Caco-2 (cell line): ENCODE results near the gene ARHGAP24. TPM values are rescaled to one million over a fixed set of nuclear protein-coding genes. Genes with fewer than 3 reads are reported as not detected.

ENCODE experiments used
- BruUV-seq: library from RNA; stranded (reverse); fragments of 400-500 nt; replicated peaks from 2 replicates; lab custom pipeline; 2021; lab: Mats Ljungman, UMichigan
- CTCF ChIA-PET: fragments of 300-600 bp; sonication (Branson Sonifier 250); formaldehyde crosslinking; loops from one replicate; lab custom pipeline; 2022; ENCODE audit warnings: antibody characterized with exemption; lab: Charles Lee
- POLR2A ChIA-PET: fragments of 300-600 bp; sonication (Branson Sonifier 250); formaldehyde crosslinking; loops from one replicate; lab custom pipeline; 2022; ENCODE audit warnings: antibody characterized with exemption; lab: Charles Lee
- DNase-seq, 2 experiments: peaks; one replicate each; pipeline versions ENCODE4 v3.0.0 to v3.0.0-alpha.2; 2020 to 2022
- H3K27me3 ChIP-seq: replicated peaks from 2 replicates; pipeline ENCODE4 v1.6.0; 2011; ENCODE audit warnings: low read length; ENCODE audit not compliant: control insufficient read depth, insufficient read depth
- H3K36me3 ChIP-seq: 2 replicates; pipeline ENCODE4 v1.5.1; 2011; ENCODE audit warnings: low read length; ENCODE audit not compliant: control insufficient read depth, insufficient read depth
- H3K4me1 ChIP-seq: fragments of 250-450 bp; sonication (Bioruptor Pico); 2 replicates; pipeline ENCODE4 v1.5.1; 2020; ENCODE audit warnings: mild to moderate bottlenecking
- H3K4me3 ChIP-seq: 2 replicates; pipeline ENCODE4 v1.5.1; 2011; ENCODE audit warnings: low read depth, mild to moderate bottlenecking, control low read depth, low read length
- H3K9me3 ChIP-seq: fragments of 250-450 bp; sonication (Bioruptor Pico); 2 replicates; pipeline ENCODE4 v1.5.1; 2020; ENCODE audit warnings: mild to moderate bottlenecking, moderate library complexity
- H3K27ac Mint-ChIP-seq: one replicate; pipeline ENCODE4 v1.8.0; 2022; ENCODE audit warnings: mixed read lengths; ENCODE audit not compliant: unreplicated experiment
- H3K27me3 Mint-ChIP-seq: one replicate; pipeline ENCODE4 v1.8.0; 2022; ENCODE audit warnings: mixed read lengths; ENCODE audit not compliant: insufficient read depth, unreplicated experiment
- H3K36me3 Mint-ChIP-seq: one replicate; pipeline ENCODE4 v1.8.0; 2022; ENCODE audit warnings: mild to moderate bottlenecking, mixed read lengths; ENCODE audit not compliant: insufficient read depth, unreplicated experiment
- H3K4me1 Mint-ChIP-seq: one replicate; pipeline ENCODE4 v1.8.0; 2022; ENCODE audit warnings: low read depth, mixed read lengths; ENCODE audit not compliant: unreplicated experiment
- H3K4me3 Mint-ChIP-seq: one replicate; pipeline ENCODE4 v1.8.0; 2022; ENCODE audit warnings: mild to moderate bottlenecking, moderate library complexity, mixed read lengths; ENCODE audit not compliant: unreplicated experiment
- H3K9me3 Mint-ChIP-seq: one replicate; pipeline ENCODE4 v1.8.0; 2022; ENCODE audit warnings: mixed read lengths; ENCODE audit not compliant: unreplicated experiment
- intact Hi-C: fragments of 100-400 bp; cut with micrococcal nuclease; formaldehyde crosslinking; loops from one replicate; pipeline ENCODE4 v1.10.0; 2022; ENCODE audit not compliant: unreplicated experiment
- total RNA-seq: library from RNA; stranded (reverse); gene quantifications from 2 replicates; pipeline ENCODE4 v1.2.3, GENCODE V29; 2022
- TF ChIP-seq, protein P1 (sequence below), 2 experiments: fragments of 200-600 bp in 1 of 2; IDR thresholded peaks; 1 replicate in 1 of 2; 2 replicates in 1 of 2; pipeline versions ENCODE4 v1.5.1 to v1.8.0; 2011 to 2022; ENCODE audit warnings: antibody characterized with exemption in 1 of 2, control low read depth in 1 of 2, inconsistent platforms in 1 of 2, low read depth in 1 of 2, low read length in 1 of 2, mild to moderate bottlenecking in 1 of 2, moderate library complexity in 1 of 2; ENCODE audit not compliant: insufficient read depth in 1 of 2, severe bottlenecking in 1 of 2, unreplicated experiment in 1 of 2

ARHGAP24 gene
- total RNA-seq, 1 experiment from 2014 or later, result 2.8 TPM

DNA sequence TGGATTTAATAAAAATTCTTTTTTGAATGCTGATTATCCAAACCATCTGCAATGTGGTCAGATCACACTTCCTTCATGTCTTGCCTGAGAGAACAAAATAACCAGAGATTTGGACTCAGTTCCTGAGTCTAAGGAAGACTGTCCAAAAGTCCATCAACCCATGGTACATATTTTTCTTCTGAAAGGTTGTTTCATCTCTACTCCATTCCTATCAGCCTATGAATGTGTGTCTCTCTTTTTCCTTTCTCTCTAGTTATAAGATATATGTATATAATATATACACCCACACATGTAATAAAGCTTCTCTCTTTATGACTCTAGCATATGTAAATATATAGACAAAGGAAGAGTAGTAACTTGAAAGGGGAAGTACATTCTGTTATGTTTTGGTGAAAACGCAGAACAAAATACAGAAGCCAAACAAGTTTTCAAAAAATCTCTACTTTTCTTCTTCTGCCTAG, 226.9 kb downstream of the ARHGAP24 start:
- Histone ChIP-seq H3K36me3 (no peaks in the 10 kb centered on the region), H3K27me3 (no peaks in the 10 kb centered on the region), H3K9me3 (no peaks in the 10 kb centered on the region), H3K4me1 (no peaks in the 10 kb centered on the region), H3K4me3 (no peak overlapping the region)
- no peaks in the 10 kb centered on the region for H3K4me1 Mint-ChIP-seq
- H3K27ac Mint-ChIP-seq, result no peak overlapping the region
- DNase-seq, result no peak
- TF ChIP-seq, protein P1, sequence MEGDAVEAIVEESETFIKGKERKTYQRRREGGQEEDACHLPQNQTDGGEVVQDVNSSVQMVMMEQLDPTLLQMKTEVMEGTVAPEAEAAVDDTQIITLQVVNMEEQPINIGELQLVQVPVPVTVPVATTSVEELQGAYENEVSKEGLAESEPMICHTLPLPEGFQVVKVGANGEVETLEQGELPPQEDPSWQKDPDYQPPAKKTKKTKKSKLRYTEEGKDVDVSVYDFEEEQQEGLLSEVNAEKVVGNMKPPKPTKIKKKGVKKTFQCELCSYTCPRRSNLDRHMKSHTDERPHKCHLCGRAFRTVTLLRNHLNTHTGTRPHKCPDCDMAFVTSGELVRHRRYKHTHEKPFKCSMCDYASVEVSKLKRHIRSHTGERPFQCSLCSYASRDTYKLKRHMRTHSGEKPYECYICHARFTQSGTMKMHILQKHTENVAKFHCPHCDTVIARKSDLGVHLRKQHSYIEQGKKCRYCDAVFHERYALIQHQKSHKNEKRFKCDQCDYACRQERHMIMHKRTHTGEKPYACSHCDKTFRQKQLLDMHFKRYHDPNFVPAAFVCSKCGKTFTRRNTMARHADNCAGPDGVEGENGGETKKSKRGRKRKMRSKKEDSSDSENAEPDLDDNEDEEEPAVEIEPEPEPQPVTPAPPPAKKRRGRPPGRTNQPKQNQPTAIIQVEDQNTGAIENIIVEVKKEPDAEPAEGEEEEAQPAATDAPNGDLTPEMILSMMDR (IDR thresholded peaks at IDR 0.05; ENCODE audit: insufficient read depth in 1 of 2, low read depth in 1 of 2, low read length in 1 of 2, severe bottlenecking in 1 of 2, unreplicated experiment in 1 of 2), result no peak
- ChIA-PET POLR2A (no interaction called here), CTCF (no interaction called here)
- BruUV-seq, result no TSS peak
- H3K9me3 Mint-ChIP-seq, result no peaks in the 10 kb centered on the region
- no peak overlapping the region for H3K4me3 Mint-ChIP-seq
- intact Hi-C loops, result no loop called here
- H3K36me3 Mint-ChIP-seq, result no peaks in the 10 kb centered on the region
- H3K27me3 Mint-ChIP-seq, result peaks cover 6% of the 10 kb centered on the region

DNA sequence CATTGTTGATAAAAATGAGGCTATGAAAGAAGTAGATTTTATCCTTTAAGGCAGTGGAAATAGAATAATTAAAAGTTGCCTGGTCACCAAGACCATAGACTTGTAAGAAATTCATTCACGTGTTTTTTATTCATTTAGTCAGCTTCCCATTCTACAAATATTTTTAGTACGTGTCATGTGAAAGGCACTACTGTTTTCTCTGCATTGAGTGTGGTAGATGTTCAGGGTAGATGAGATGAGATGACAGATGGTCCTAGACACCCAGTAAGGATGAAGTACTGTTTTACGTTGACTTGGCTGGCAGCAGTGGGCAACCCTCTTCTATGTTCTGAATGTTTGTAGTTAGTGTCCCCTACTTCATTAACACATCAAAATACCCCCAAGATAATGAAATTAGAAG, 228.1 kb downstream of the ARHGAP24 start:
- Mint-ChIP-seq H3K9me3 (no peaks in the 10 kb centered on the region), H3K4me3 (no peak overlapping the region), H3K27ac (no peak overlapping the region), H3K36me3 (no peaks in the 10 kb centered on the region), H3K4me1 (no peaks in the 10 kb centered on the region), H3K27me3 (peaks cover 6% of the 10 kb centered on the region)
- ChIA-PET POLR2A (no interaction called here), CTCF (no interaction called here)
- Histone ChIP-seq H3K4me3 (no peak overlapping the region), H3K36me3 (no peaks in the 10 kb centered on the region), H3K27me3 (no peaks in the 10 kb centered on the region), H3K4me1 (no peaks in the 10 kb centered on the region), H3K9me3 (no peaks in the 10 kb centered on the region)
- BruUV-seq, result no TSS peak
- TF ChIP-seq, protein P1 (IDR thresholded peaks at IDR 0.05; ENCODE audit: insufficient read depth in 1 of 2, low read depth in 1 of 2, low read length in 1 of 2, severe bottlenecking in 1 of 2, unreplicated experiment in 1 of 2), result no peak
- no peak for DNase-seq
- intact Hi-C loops, result no loop called here

DNA sequence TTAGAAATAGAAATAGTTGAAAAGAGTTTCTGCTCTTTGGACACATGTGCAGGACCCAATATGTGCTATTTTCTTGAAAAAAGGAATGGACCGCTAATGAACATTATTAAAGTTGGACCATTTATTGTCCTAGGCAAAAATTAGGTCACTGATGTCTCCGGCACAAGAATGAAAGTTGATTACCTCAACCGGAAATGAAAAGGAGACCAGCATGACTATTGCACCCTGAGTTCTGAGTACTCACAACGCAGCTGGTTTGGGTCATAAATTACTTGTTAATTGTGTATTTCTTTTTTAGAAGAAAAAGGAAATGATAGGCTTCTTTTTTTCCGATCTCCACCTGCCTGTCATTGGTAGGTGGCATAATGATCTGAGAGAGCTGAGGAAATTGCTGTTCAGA, 232.7 kb downstream of the ARHGAP24 start:
- Mint-ChIP-seq H3K9me3 (no peaks in the 10 kb centered on the region), H3K36me3 (no peaks in the 10 kb centered on the region)
- POLR2A ChIA-PET, result no interaction called here

More for the DNA sequence above, 232.7 kb downstream of the ARHGAP24 start:
- no peak for DNase-seq
- H3K27me3 Mint-ChIP-seq, result peaks cover 4% of the 10 kb centered on the region
- no TSS peak for BruUV-seq
- Histone ChIP-seq H3K4me1 (no peaks in the 10 kb centered on the region), H3K27me3 (no peaks in the 10 kb centered on the region), H3K4me3 (no peak overlapping the region), H3K36me3 (no peaks in the 10 kb centered on the region), H3K9me3 (no peaks in the 10 kb centered on the region)
- no peak overlapping the region for H3K4me3 Mint-ChIP-seq
- intact Hi-C loops, result loop anchor here (1.0 kb wide), 1 partner anchor 289 kb away; no protein-coding TSS in a partner anchor
- no peaks in the 10 kb centered on the region for H3K4me1 Mint-ChIP-seq
- no peak overlapping the region for H3K27ac Mint-ChIP-seq
- TF ChIP-seq, protein P1 (IDR thresholded peaks at IDR 0.05; ENCODE audit: insufficient read depth in 1 of 2, low read depth in 1 of 2, low read length in 1 of 2, severe bottlenecking in 1 of 2, unreplicated experiment in 1 of 2), result no peak
- CTCF ChIA-PET, result no interaction called here
